GM23338 (cell line): ENCODE data around the gene KCNJ3. TPM values are rescaled to one million over a fixed set of nuclear protein-coding genes. Genes with fewer than 3 reads are reported as not detected.

ENCODE experiments used
- ATAC-seq: fragments of 200-7000 bp; cut with Tn5 transposase; 3 replicates; pipeline ENCODE4 v1.9.1; 2020
- DNase-seq: peaks from one replicate; pipeline ENCODE4 v3.0.0-alpha.2; 2015; ENCODE audit warnings: low spot score
- H2AFZ ChIP-seq: fragments of 200-600 bp; sonication (generic); 2 replicates; pipeline ENCODE4 v1.8.0; 2016; ENCODE audit warnings: antibody characterized with exemption, mild to moderate bottlenecking, moderate library complexity
- H3F3A ChIP-seq: fragments of 200-600 bp; sonication (generic); replicated peaks from 2 replicates; pipeline ENCODE4 v1.8.0; 2017; ENCODE audit warnings: antibody characterized with exemption, mixed run types, low read depth
- H3K27ac ChIP-seq: fragments of 200-600 bp; sonication (generic); 2 replicates; pipeline ENCODE4 v1.6.1; 2016; ENCODE audit warnings: low read depth
- H3K27me3 ChIP-seq: fragments of 200-600 bp; sonication (generic); 2 replicates; pipeline ENCODE4 v1.8.0; 2016; ENCODE audit warnings: mild to moderate bottlenecking, mixed run types, moderate library complexity; ENCODE audit not compliant: insufficient read depth
- H3K36me3 ChIP-seq: fragments of 200-600 bp; sonication (generic); 2 replicates; pipeline ENCODE4 v1.8.0; 2016; ENCODE audit warnings: mild to moderate bottlenecking; ENCODE audit not compliant: insufficient read depth
- H3K4me1 ChIP-seq: fragments of 200-600 bp; sonication (generic); 2 replicates; pipeline ENCODE4 v1.8.0; 2016; ENCODE audit warnings: mild to moderate bottlenecking, moderate library complexity; ENCODE audit not compliant: insufficient read depth
- H3K4me2 ChIP-seq: fragments of 200-600 bp; sonication (generic); 2 replicates; pipeline ENCODE4 v1.7.1; 2017; ENCODE audit warnings: mixed run types
- H3K4me3 ChIP-seq: fragments of 200-600 bp; sonication (generic); 2 replicates; pipeline ENCODE4 v1.6.1; 2016; ENCODE audit warnings: mixed run types
- H3K79me2 ChIP-seq: fragments of 200-600 bp; sonication (generic); replicated peaks from 2 replicates; pipeline ENCODE4 v1.8.0; 2017; ENCODE audit warnings: mild to moderate bottlenecking; ENCODE audit not compliant: insufficient read depth
- H3K9me2 ChIP-seq: fragments of 200-600 bp; sonication (generic); 2 replicates; pipeline ENCODE4 v1.8.0; 2017; ENCODE audit not compliant: insufficient read depth
- H4K20me1 ChIP-seq: fragments of 200-600 bp; sonication (generic); replicated peaks from 2 replicates; pipeline ENCODE4 v1.8.0; 2017; ENCODE audit warnings: mild to moderate bottlenecking; ENCODE audit not compliant: insufficient read depth
- H3K27ac Mint-ChIP-seq: 2 replicates; pipeline ENCODE4 v1.8.0; 2020; ENCODE audit warnings: inconsistent platforms, mild to moderate bottlenecking, moderate library complexity, mixed read lengths
- H3K27me3 Mint-ChIP-seq: 3 replicates; pipeline ENCODE4 v1.8.0; 2022; ENCODE audit warnings: low read depth, mild to moderate bottlenecking, moderate library complexity, mixed read lengths, inconsistent platforms; ENCODE audit not compliant: insufficient read depth, poor library complexity
- H3K36me3 Mint-ChIP-seq: 3 replicates; pipeline ENCODE4 v1.8.0; 2021; ENCODE audit warnings: low read depth, mild to moderate bottlenecking, inconsistent platforms, moderate library complexity, mixed read lengths
- H3K4me1 Mint-ChIP-seq: 3 replicates; pipeline ENCODE4 v1.8.0; 2020; ENCODE audit warnings: mild to moderate bottlenecking, inconsistent platforms, mixed read lengths
- H3K4me3 Mint-ChIP-seq: 3 replicates; pipeline ENCODE4 v1.8.0; 2021; ENCODE audit warnings: moderate library complexity, mild to moderate bottlenecking, inconsistent platforms, mixed read lengths
- H3K9me3 Mint-ChIP-seq: 3 replicates; pipeline ENCODE4 v1.8.0; 2020; ENCODE audit warnings: moderate library complexity, mild to moderate bottlenecking, inconsistent platforms, mixed read lengths
- CREB1 ChIP-seq: fragments of 250-450 bp; sonication (Bioruptor Pico); IDR thresholded peaks from 2 replicates; pipeline ENCODE4 v1.5.0; 2020; ENCODE audit warnings: low read depth, mild to moderate bottlenecking, moderate library complexity
- EZH2 ChIP-seq: fragments of 200-600 bp; sonication (generic); IDR thresholded peaks from one replicate; pipeline ENCODE4 v1.8.0; 2017; ENCODE audit warnings: antibody characterized with exemption, mild to moderate bottlenecking, low read depth; ENCODE audit not compliant: unreplicated experiment
- EZH2phosphoT487 ChIP-seq: fragments of 200-600 bp; sonication (generic); IDR thresholded peaks from one replicate; pipeline ENCODE4 v1.8.1; 2018; ENCODE audit warnings: antibody characterized with exemption; ENCODE audit not compliant: unreplicated experiment
- JUNB ChIP-seq: IDR thresholded peaks from one replicate; pipeline ENCODE4 v1.6.1; 2016; ENCODE audit warnings: antibody characterized with exemption; ENCODE audit not compliant: unreplicated experiment
- NANOG ChIP-seq: IDR thresholded peaks from 2 replicates; pipeline ENCODE4 v1.6.1; 2016; ENCODE audit warnings: antibody characterized with exemption, borderline replicate concordance
- POLR2AphosphoS5 ChIP-seq: IDR thresholded peaks from 2 replicates; pipeline ENCODE4 v1.6.1; 2016; ENCODE audit warnings: antibody characterized with exemption, low read depth
- STAT1 ChIP-seq: IDR thresholded peaks from one replicate; pipeline ENCODE4 v1.6.1; 2016; ENCODE audit warnings: antibody characterized with exemption; ENCODE audit not compliant: unreplicated experiment
- ZNF114 ChIP-seq: fragments of 250-450 bp; sonication (Bioruptor Pico); IDR thresholded peaks from 2 replicates; pipeline ENCODE4 v1.5.0; 2020; ENCODE audit warnings: mild to moderate bottlenecking, moderate library complexity
- ZNF331 ChIP-seq: fragments of 250-450 bp; sonication (Bioruptor Pico); IDR thresholded peaks from 2 replicates; pipeline ENCODE4 v1.5.0; 2020; ENCODE audit warnings: low read depth, mild to moderate bottlenecking, moderate library complexity
- polyA plus RNA-seq: library from polyadenylated mRNA; unstranded; fragments of >200 nt; fragmentation: Nextera tagmentation; extraction: Ambion mirVana; gene quantifications from 2 replicates; pipeline ENCODE4 v1.2.1, GENCODE V29; 2016
- total RNA-seq: library from RNA; depleted of rRNA; stranded (reverse); fragments of >200 nt; shearing (Covaris generic); gene quantifications from 2 replicates; pipeline ENCODE4 v1.2.3, GENCODE V29; 2014
- TF ChIP-seq, protein P1 (sequence below): IDR thresholded peaks from one replicate; pipeline ENCODE4 v1.6.1; 2018; ENCODE audit warnings: antibody characterized with exemption; ENCODE audit not compliant: unreplicated experiment
- TF ChIP-seq, protein P2 (sequence below), 2 experiments: fragments of 200-600 bp in 1 of 2; sonication (generic) in 1 of 2; conservative IDR thresholded peaks; 2 replicates each; pipeline versions ENCODE4 v1.5.1 to v1.6.1; 2016 to 2017; ENCODE audit warnings: antibody characterized with exemption in 2 of 2, low read depth in 2 of 2, mild to moderate bottlenecking in 2 of 2, moderate library complexity in 1 of 2
- TF ChIP-seq, protein P3 (sequence below): fragments of 250-450 bp; sonication (Bioruptor Pico); IDR thresholded peaks from 2 replicates; pipeline ENCODE4 v1.5.0; 2020; ENCODE audit warnings: mild to moderate bottlenecking, moderate library complexity
- TF ChIP-seq, protein P4 (sequence below): IDR thresholded peaks from 2 replicates; pipeline ENCODE4 v1.6.1; 2016; ENCODE audit warnings: antibody characterized with exemption

KCNJ3 gene
- total and polyA plus RNA-seq, 2 experiments from 2014 or later, result 0.05 to 0.28 TPM

DNA sequence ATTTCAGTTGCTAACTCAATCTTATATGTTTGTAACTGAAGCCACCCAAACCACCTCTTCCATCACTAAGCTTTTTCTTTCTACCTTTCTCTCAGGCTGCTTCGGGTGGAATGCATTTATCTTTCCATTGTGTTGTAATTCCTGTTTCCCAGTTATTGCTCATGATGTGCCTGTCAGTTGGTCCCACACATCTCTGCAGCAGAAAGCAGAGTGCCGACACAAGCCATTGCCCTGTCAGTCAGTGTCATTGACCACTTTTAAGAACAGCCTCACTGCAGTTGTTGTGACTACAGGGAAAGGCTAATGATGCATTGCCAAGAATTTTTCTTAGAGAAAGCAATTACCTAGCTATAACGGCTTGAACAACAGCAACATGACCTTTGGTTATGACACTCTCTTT, 24.8 kb upstream of the KCNJ3 start:
- no peaks in the 10 kb centered on the region for H3K36me3 Mint-ChIP-seq
- no peaks in the 10 kb centered on the region for H3K27me3 ChIP-seq
- no peak overlapping the region for H3K4me2 ChIP-seq
- H3K27ac Mint-ChIP-seq, result no peak overlapping the region
- no peak overlapping the region for H3K4me3 Mint-ChIP-seq
- no peaks in the 10 kb centered on the region for H3K36me3 ChIP-seq
- H4K20me1 ChIP-seq, result no peaks in the 10 kb centered on the region
- no peaks in the 10 kb centered on the region for H3K79me2 ChIP-seq
- H3K9me3 Mint-ChIP-seq, result no peaks in the 10 kb centered on the region
- no peak overlapping the region for H3K27ac ChIP-seq
- no peaks in the 10 kb centered on the region for H3F3A ChIP-seq
- H3K4me1 ChIP-seq, result no peaks in the 10 kb centered on the region
- H2AFZ ChIP-seq, result peak overlapping the region; percentile 66; the same call in 1 of the 2 replicates
- ATAC-seq (no peak), DNase-seq (no peak)
- no peak overlapping the region for H3K4me3 ChIP-seq
- no peak for TF ChIP-seq NANOG
- TF ChIP-seq EZH2phosphoT487, result no peak
- TF ChIP-seq, protein P1, sequence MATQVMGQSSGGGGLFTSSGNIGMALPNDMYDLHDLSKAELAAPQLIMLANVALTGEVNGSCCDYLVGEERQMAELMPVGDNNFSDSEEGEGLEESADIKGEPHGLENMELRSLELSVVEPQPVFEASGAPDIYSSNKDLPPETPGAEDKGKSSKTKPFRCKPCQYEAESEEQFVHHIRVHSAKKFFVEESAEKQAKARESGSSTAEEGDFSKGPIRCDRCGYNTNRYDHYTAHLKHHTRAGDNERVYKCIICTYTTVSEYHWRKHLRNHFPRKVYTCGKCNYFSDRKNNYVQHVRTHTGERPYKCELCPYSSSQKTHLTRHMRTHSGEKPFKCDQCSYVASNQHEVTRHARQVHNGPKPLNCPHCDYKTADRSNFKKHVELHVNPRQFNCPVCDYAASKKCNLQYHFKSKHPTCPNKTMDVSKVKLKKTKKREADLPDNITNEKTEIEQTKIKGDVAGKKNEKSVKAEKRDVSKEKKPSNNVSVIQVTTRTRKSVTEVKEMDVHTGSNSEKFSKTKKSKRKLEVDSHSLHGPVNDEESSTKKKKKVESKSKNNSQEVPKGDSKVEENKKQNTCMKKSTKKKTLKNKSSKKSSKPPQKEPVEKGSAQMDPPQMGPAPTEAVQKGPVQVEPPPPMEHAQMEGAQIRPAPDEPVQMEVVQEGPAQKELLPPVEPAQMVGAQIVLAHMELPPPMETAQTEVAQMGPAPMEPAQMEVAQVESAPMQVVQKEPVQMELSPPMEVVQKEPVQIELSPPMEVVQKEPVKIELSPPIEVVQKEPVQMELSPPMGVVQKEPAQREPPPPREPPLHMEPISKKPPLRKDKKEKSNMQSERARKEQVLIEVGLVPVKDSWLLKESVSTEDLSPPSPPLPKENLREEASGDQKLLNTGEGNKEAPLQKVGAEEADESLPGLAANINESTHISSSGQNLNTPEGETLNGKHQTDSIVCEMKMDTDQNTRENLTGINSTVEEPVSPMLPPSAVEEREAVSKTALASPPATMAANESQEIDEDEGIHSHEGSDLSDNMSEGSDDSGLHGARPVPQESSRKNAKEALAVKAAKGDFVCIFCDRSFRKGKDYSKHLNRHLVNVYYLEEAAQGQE, result no peak
- TF ChIP-seq EZH2, result no peak
- no peak for TF ChIP-seq CREB1 (CRISPR knock-in tag)
- TF ChIP-seq, protein P2, sequence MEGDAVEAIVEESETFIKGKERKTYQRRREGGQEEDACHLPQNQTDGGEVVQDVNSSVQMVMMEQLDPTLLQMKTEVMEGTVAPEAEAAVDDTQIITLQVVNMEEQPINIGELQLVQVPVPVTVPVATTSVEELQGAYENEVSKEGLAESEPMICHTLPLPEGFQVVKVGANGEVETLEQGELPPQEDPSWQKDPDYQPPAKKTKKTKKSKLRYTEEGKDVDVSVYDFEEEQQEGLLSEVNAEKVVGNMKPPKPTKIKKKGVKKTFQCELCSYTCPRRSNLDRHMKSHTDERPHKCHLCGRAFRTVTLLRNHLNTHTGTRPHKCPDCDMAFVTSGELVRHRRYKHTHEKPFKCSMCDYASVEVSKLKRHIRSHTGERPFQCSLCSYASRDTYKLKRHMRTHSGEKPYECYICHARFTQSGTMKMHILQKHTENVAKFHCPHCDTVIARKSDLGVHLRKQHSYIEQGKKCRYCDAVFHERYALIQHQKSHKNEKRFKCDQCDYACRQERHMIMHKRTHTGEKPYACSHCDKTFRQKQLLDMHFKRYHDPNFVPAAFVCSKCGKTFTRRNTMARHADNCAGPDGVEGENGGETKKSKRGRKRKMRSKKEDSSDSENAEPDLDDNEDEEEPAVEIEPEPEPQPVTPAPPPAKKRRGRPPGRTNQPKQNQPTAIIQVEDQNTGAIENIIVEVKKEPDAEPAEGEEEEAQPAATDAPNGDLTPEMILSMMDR (conservative IDR thresholded peaks at IDR 0.05; ENCODE audit: low read depth in 2 of 2), result no peak
- TF ChIP-seq, protein P3, sequence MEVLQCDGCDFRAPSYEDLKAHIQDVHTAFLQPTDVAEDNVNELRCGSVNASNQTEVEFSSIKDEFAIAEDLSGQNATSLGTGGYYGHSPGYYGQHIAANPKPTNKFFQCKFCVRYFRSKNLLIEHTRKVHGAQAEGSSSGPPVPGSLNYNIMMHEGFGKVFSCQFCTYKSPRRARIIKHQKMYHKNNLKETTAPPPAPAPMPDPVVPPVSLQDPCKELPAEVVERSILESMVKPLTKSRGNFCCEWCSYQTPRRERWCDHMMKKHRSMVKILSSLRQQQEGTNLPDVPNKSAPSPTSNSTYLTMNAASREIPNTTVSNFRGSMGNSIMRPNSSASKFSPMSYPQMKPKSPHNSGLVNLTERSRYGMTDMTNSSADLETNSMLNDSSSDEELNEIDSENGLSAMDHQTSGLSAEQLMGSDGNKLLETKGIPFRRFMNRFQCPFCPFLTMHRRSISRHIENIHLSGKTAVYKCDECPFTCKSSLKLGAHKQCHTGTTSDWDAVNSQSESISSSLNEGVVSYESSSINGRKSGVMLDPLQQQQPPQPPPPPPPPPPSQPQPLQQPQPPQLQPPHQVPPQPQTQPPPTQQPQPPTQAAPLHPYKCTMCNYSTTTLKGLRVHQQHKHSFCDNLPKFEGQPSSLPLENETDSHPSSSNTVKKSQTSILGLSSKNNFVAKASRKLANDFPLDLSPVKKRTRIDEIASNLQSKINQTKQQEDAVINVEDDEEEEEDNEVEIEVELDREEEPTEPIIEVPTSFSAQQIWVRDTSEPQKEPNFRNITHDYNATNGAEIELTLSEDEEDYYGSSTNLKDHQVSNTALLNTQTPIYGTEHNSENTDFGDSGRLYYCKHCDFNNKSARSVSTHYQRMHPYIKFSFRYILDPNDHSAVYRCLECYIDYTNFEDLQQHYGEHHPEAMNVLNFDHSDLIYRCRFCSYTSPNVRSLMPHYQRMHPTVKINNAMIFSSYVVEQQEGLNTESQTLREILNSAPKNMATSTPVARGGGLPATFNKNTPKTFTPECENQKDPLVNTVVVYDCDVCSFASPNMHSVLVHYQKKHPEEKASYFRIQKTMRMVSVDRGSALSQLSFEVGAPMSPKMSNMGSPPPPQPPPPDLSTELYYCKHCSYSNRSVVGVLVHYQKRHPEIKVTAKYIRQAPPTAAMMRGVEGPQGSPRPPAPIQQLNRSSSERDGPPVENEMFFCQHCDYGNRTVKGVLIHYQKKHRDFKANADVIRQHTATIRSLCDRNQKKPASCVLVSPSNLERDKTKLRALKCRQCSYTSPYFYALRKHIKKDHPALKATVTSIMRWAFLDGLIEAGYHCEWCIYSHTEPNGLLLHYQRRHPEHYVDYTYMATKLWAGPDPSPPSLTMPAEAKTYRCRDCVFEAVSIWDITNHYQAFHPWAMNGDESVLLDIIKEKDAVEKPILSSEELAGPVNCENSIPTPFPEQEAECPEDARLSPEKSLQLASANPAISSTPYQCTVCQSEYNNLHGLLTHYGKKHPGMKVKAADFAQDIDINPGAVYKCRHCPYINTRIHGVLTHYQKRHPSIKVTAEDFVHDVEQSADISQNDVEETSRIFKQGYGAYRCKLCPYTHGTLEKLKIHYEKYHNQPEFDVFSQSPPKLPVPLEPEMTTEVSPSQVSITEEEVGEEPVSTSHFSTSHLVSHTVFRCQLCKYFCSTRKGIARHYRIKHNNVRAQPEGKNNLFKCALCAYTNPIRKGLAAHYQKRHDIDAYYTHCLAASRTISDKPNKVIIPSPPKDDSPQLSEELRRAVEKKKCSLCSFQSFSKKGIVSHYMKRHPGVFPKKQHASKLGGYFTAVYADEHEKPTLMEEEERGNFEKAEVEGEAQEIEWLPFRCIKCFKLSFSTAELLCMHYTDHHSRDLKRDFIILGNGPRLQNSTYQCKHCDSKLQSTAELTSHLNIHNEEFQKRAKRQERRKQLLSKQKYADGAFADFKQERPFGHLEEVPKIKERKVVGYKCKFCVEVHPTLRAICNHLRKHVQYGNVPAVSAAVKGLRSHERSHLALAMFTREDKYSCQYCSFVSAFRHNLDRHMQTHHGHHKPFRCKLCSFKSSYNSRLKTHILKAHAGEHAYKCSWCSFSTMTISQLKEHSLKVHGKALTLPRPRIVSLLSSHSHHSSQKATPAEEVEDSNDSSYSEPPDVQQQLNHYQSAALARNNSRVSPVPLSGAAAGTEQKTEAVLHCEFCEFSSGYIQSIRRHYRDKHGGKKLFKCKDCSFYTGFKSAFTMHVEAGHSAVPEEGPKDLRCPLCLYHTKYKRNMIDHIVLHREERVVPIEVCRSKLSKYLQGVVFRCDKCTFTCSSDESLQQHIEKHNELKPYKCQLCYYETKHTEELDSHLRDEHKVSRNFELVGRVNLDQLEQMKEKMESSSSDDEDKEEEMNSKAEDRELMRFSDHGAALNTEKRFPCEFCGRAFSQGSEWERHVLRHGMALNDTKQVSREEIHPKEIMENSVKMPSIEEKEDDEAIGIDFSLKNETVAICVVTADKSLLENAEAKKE (CRISPR knock-in tag), result no peak
- no peak for TF ChIP-seq POLR2AphosphoS5
- TF ChIP-seq STAT1, result no peak
- TF ChIP-seq, protein P4, sequence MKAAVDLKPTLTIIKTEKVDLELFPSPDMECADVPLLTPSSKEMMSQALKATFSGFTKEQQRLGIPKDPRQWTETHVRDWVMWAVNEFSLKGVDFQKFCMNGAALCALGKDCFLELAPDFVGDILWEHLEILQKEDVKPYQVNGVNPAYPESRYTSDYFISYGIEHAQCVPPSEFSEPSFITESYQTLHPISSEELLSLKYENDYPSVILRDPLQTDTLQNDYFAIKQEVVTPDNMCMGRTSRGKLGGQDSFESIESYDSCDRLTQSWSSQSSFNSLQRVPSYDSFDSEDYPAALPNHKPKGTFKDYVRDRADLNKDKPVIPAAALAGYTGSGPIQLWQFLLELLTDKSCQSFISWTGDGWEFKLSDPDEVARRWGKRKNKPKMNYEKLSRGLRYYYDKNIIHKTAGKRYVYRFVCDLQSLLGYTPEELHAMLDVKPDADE, result no peak
- no peak for TF ChIP-seq ZNF331 (CRISPR knock-in tag)
- no peak for TF ChIP-seq JUNB
- no peak for TF ChIP-seq ZNF114 (CRISPR knock-in tag)
- no peaks in the 10 kb centered on the region for H3K9me2 ChIP-seq
- H3K27me3 Mint-ChIP-seq, result no peaks in the 10 kb centered on the region
- no peaks in the 10 kb centered on the region for H3K4me1 Mint-ChIP-seq
